Activated CD4-positive, alpha-beta T cell treated with anti-CD3 and anti-CD28 coated beads, Interleukin-2, amount 10 ng/mL, durations not matched to agents 7 days and 5 days (primary cell): ENCODE results near the gene SMG6. TPM values are rescaled to one million over a fixed set of nuclear protein-coding genes. Genes with fewer than 3 reads are reported as not detected.
A peak's percentile ranks its signal among the peaks of the same experiment; 100 is the strongest.
"Not testable (repeated sequence)": the region's sequence is repeated elsewhere in the genome, so short reads cannot be mapped to it uniquely, and the experiment has no call there.

Experiments
- CTCF ChIA-PET: fragments of 350-600 bp; sonication (Branson Sonifier 250); formaldehyde crosslinking; loops from one replicate; lab custom pipeline; 2021; ENCODE audit warnings: antibody characterized with exemption; lab: Charles Lee
- POLR2A ChIA-PET: fragments of 350-600 bp; sonication (Branson Sonifier 250); formaldehyde crosslinking; loops from one replicate; lab custom pipeline; 2021; ENCODE audit warnings: antibody characterized with exemption; lab: Charles Lee
- DNase-seq: peaks from one replicate; pipeline ENCODE4 v3.0.0-alpha.2; 2020
- H3K27ac Mint-ChIP-seq: one replicate; pipeline ENCODE4 v1.8.0; 2021; ENCODE audit warnings: mild to moderate bottlenecking, moderate library complexity, mixed read lengths
- H3K27me3 Mint-ChIP-seq: one replicate; pipeline ENCODE4 v1.8.0; 2021; ENCODE audit warnings: mixed read lengths
- H3K36me3 Mint-ChIP-seq: one replicate; pipeline ENCODE4 v1.8.0; 2021; ENCODE audit warnings: low read depth, mixed read lengths
- H3K4me1 Mint-ChIP-seq: one replicate; pipeline ENCODE4 v1.8.0; 2021; ENCODE audit warnings: mixed read lengths
- H3K4me3 Mint-ChIP-seq: one replicate; pipeline ENCODE4 v1.8.0; 2021; ENCODE audit warnings: mild to moderate bottlenecking, moderate library complexity, mixed read lengths
- H3K9me3 Mint-ChIP-seq: one replicate; pipeline ENCODE4 v1.8.0; 2021; ENCODE audit warnings: mixed read lengths
- total RNA-seq, 2 experiments: library from RNA; stranded (reverse); gene quantifications; one replicate each; pipeline ENCODE4 v1.2.3, GENCODE V29; 2021

Gene SMG6
- total RNA-seq, 2 experiments from 2014 or later = 44.3 to 51.1 TPM

- CTCF ChIA-PET = interaction anchor here (0.7 to 4.0 kb wide), 7 partner anchors 10 to 150 kb away, joined by 3 to 12 read pairs (median 4); partner anchors contain the start of gene HIC1
- Mint-ChIP-seq H3K27ac (no peak overlapping the region), H3K4me3 (no peak overlapping the region), H3K36me3 (peaks cover 27% of the 10 kb centered on the region), H3K4me1 (peaks cover 40% of the 10 kb centered on the region), H3K9me3 (no peaks in the 10 kb centered on the region), H3K27me3 (no peaks in the 10 kb centered on the region)
- DNase-seq = no peak
- POLR2A ChIA-PET = no interaction called here
Measured at GRCh38 chr17:2204393-2204792, 99.2 kb downstream of the SMG6 start.

- H3K9me3 Mint-ChIP-seq = no peaks in the 10 kb centered on the region
- H3K27me3 Mint-ChIP-seq = no peaks in the 10 kb centered on the region
- CTCF ChIA-PET = interaction anchor here (0.9 to 4.0 kb wide), 9 partner anchors 10 to 136 kb away, joined by 3 to 12 read pairs (median 3); no protein-coding TSS in a partner anchor
- no peak overlapping the region for H3K27ac Mint-ChIP-seq
- POLR2A ChIA-PET = no interaction called here
- H3K36me3 Mint-ChIP-seq = peaks cover 29% of the 10 kb centered on the region
- no peak overlapping the region for H3K4me3 Mint-ChIP-seq
- H3K4me1 Mint-ChIP-seq = peaks cover 43% of the 10 kb centered on the region
- no peak for DNase-seq
Measured at GRCh38 chr17:2203818-2204217, 99.8 kb downstream of the SMG6 start.

- Mint-ChIP-seq H3K4me3 (peak overlapping the region; percentile 36), H3K27ac (peak overlapping the region; percentile 85), H3K9me3 (no peaks in the 10 kb centered on the region), H3K27me3 (no peaks in the 10 kb centered on the region), H3K4me1 (peaks cover 45% of the 10 kb centered on the region), H3K36me3 (peaks cover 26% of the 10 kb centered on the region)
- CTCF ChIA-PET = interaction anchor here (0.9 to 4.0 kb wide), 8 partner anchors 9 to 136 kb away, joined by 3 to 12 read pairs (median 4); no protein-coding TSS in a partner anchor
- DNase-seq = no peak
- POLR2A ChIA-PET = no interaction called here
Measured at GRCh38 chr17:2202996-2203575, 100.5 kb downstream of the SMG6 start.

GRCh38 chr17:2202302-2202995 lies 101.1 kb downstream of the SMG6 start:
- Mint-ChIP-seq H3K9me3 (no peaks in the 10 kb centered on the region), H3K4me3 (peak overlapping the region; percentile 36), H3K27ac (peak overlapping the region; percentile 85), H3K4me1 (peaks cover 45% of the 10 kb centered on the region), H3K27me3 (no peaks in the 10 kb centered on the region), H3K36me3 (peaks cover 25% of the 10 kb centered on the region)
- no peak for DNase-seq
- ChIA-PET CTCF (interaction anchor here (0.6 to 4.0 kb wide), 5 partner anchors 12 to 52 kb away, joined by 3 to 12 read pairs (median 6); no protein-coding TSS in a partner anchor), POLR2A (no interaction called here)

DNA sequence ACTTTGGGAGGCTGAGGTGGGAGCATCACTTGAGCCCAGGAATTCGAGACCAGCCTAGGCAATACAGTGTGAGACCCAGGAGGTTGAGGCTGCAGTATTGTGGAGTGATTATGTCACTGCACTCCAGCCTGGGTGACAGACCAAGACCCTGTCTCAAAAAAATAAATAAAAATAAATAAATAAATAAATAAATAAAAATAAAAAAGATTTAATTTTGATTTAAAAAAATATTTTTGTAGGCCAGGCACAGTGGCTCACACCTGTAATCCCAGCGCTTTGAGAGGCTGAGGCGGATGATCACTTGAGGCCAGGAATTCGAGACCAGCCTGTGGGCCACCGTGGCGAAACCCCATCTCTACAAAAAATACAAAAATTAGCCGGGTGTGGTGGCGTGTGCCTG lies 104.2 kb downstream of the SMG6 start:
- H3K4me1 Mint-ChIP-seq = peaks cover 65% of the 10 kb centered on the region
- peaks cover 46% of the 10 kb centered on the region for H3K36me3 Mint-ChIP-seq
- H3K27me3 Mint-ChIP-seq, H3K4me3 Mint-ChIP-seq, DNase-seq, H3K9me3 Mint-ChIP-seq, H3K27ac Mint-ChIP-seq, POLR2A ChIA-PET: not testable (repeated sequence)
- CTCF ChIA-PET = interaction anchor here (0.8 kb wide), 1 partner anchor 11 kb away, joined by 5 read pairs; no protein-coding TSS in a partner anchor

DNA sequence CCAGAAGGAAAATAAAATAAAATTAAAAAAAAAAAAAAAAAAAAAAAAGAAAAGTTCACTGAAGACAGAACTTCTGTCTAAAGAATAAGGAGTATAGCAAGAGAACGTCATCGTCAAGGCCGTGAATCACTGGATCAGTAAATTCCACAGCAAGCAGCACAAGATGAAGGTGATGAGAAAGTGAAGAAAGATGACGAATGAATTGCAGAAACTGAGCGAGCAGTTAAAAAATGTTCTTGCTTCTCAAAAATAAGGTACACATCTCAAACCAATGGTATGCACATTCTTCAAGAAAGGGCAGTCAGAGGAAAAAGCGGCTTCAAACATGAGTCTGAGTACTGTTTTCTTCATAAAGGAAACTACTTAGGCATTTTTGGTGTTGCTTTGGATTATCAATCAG lies 104.7 kb downstream of the SMG6 start:
- H3K4me3 Mint-ChIP-seq = no peak overlapping the region
- H3K27me3 Mint-ChIP-seq = no peaks in the 10 kb centered on the region
- H3K4me1 Mint-ChIP-seq = peaks cover 65% of the 10 kb centered on the region
- ChIA-PET CTCF (interaction anchor here (0.8 to 1.4 kb wide), 3 partner anchors 9 to 15 kb away, joined by 4 to 6 read pairs (median 5); no protein-coding TSS in a partner anchor), POLR2A (no interaction called here)
- no peak for DNase-seq
- H3K27ac Mint-ChIP-seq = no peak overlapping the region
- H3K36me3 Mint-ChIP-seq = peaks cover 47% of the 10 kb centered on the region
- H3K9me3 Mint-ChIP-seq = peaks cover 3% of the 10 kb centered on the region

GRCh38 chr17:2197271-2197670 lies 106.3 kb downstream of the SMG6 start:
- CTCF ChIA-PET = no interaction called here
- peaks cover 65% of the 10 kb centered on the region for H3K4me1 Mint-ChIP-seq
- no peak overlapping the region for H3K27ac Mint-ChIP-seq
- peaks cover 54% of the 10 kb centered on the region for H3K36me3 Mint-ChIP-seq
- no peaks in the 10 kb centered on the region for H3K27me3 Mint-ChIP-seq
- peaks cover 3% of the 10 kb centered on the region for H3K9me3 Mint-ChIP-seq
- POLR2A ChIA-PET = no interaction called here
- no peak for DNase-seq
- no peak overlapping the region for H3K4me3 Mint-ChIP-seq

- peaks cover 67% of the 10 kb centered on the region for H3K4me1 Mint-ChIP-seq
- peaks cover 3% of the 10 kb centered on the region for H3K9me3 Mint-ChIP-seq
- no peak overlapping the region for H3K4me3 Mint-ChIP-seq
- ChIA-PET CTCF (interaction anchor here (0.6 to 1.4 kb wide), 6 partner anchors 13 to 126 kb away, joined by 3 to 4 read pairs (median 3); no protein-coding TSS in a partner anchor), POLR2A (interaction anchor here (0.6 kb wide), 1 partner anchor 134 kb away, joined by 3 read pairs; no protein-coding TSS in a partner anchor)
- DNase-seq = no peak
- H3K36me3 Mint-ChIP-seq = peaks cover 48% of the 10 kb centered on the region
- no peaks in the 10 kb centered on the region for H3K27me3 Mint-ChIP-seq
- H3K27ac Mint-ChIP-seq = no peak overlapping the region
Measured at GRCh38 chr17:2195729-2196128, 107.9 kb downstream of the SMG6 start.

DNA sequence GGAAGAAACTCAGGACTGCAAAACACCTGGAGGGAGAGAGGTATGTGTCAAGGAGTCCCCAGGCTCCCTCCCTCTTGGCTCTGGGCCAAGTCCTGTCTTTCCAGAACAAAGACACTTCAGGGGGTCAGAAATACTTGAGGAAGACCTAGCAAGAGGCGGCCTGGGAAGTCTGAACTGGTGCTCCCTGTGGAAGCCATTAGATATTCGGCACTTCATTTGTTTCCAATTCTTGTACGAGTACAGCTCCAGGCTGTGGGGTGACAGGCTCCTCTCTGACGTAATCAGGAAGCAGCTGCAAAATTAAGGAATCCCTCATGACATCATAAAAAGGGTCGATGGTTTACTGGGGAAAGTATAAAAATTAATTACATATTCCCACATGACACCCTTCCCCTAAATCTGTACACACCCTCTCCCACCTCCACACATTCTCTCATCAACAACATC lies 108.7 kb downstream of the SMG6 start:
- Mint-ChIP-seq H3K4me3 (no peak overlapping the region), H3K36me3 (peaks cover 52% of the 10 kb centered on the region), H3K27ac (no peak overlapping the region), H3K4me1 (peaks cover 75% of the 10 kb centered on the region), H3K9me3 (peaks cover 3% of the 10 kb centered on the region), H3K27me3 (no peaks in the 10 kb centered on the region)
- no peak for DNase-seq
- ChIA-PET POLR2A (no interaction called here), CTCF (interaction anchor here (0.6 to 1.4 kb wide), 3 partner anchors 12 to 125 kb away, joined by 3 to 4 read pairs (median 4); no protein-coding TSS in a partner anchor)

- Mint-ChIP-seq H3K4me1 (peaks cover 73% of the 10 kb centered on the region), H3K4me3 (no peak overlapping the region), H3K27me3 (no peaks in the 10 kb centered on the region), H3K9me3 (peaks cover 3% of the 10 kb centered on the region), H3K36me3 (peaks cover 56% of the 10 kb centered on the region), H3K27ac (peak overlapping the region; percentile 72)
- CTCF ChIA-PET = interaction anchor here (1.4 kb wide), 1 partner anchor 21 kb away, joined by 5 read pairs; no protein-coding TSS in a partner anchor
- peak; percentile 60 for DNase-seq
- POLR2A ChIA-PET = no interaction called here
Measured at GRCh38 chr17:2192367-2193057, 111.1 kb downstream of the SMG6 start.

DNA sequence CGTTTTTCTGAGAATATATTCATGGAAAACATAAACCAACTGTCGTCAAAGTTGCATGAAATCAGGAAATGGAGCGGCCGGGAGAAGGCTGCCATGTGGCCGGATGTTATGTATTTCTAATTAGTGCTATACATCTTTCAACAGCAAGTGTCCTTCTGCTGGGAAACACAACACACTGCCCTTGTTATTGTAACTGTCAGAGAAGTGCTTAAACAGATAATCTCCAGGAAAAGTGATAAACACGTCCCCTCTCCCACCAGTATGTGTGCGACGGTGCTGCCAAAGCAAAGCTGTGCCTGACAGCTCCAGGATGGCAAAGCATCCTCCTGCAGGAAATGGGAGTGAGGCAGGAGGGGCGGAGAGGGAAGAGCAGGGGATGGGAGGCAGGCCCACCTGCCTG lies 111.8 kb downstream of the SMG6 start:
- DNase-seq = no peak
- CTCF ChIA-PET = interaction anchor here (1.4 kb wide), 1 partner anchor 21 kb away, joined by 5 read pairs; no protein-coding TSS in a partner anchor
- peaks cover 3% of the 10 kb centered on the region for H3K9me3 Mint-ChIP-seq

GRCh38 chr17:2191227-2191626 lies 112.4 kb downstream of the SMG6 start:
- Mint-ChIP-seq H3K4me3 (no peak overlapping the region), H3K4me1 (peaks cover 64% of the 10 kb centered on the region), H3K9me3 (peaks cover 3% of the 10 kb centered on the region), H3K27me3 (no peaks in the 10 kb centered on the region), H3K36me3 (peaks cover 59% of the 10 kb centered on the region), H3K27ac (no peak overlapping the region)
- CTCF ChIA-PET = interaction anchor here (0.6 to 1.4 kb wide), 2 partner anchors 22 to 65 kb away, joined by 3 to 5 read pairs; no protein-coding TSS in a partner anchor
- DNase-seq = no peak
- POLR2A ChIA-PET = no interaction called here

More for the DNA sequence above, 111.8 kb downstream of the SMG6 start:
- Mint-ChIP-seq H3K4me1 (peaks cover 70% of the 10 kb centered on the region), H3K27ac (peak overlapping the region; percentile 3), H3K27me3 (no peaks in the 10 kb centered on the region), H3K36me3 (peaks cover 60% of the 10 kb centered on the region), H3K4me3 (no peak overlapping the region)
- POLR2A ChIA-PET = no interaction called here
